HEK293 (cell line): ENCODE measurements around the gene ANTKMT.
A peak's percentile ranks its signal among the peaks of the same experiment; 100 is the strongest.

Source experiments
- CTCF ChIP-seq: fragments of 450-650 bp; formaldehyde crosslinking; IDR thresholded peaks from 2 replicates; pipeline ENCODE4 v1.5.1; 2016; ENCODE audit warnings: missing biosample characterization, missing genetic modification characterization
- EGR2 ChIP-seq: fragments of 450-650 bp; formaldehyde crosslinking; IDR thresholded peaks from 2 replicates; pipeline ENCODE4 v1.5.1; 2016; ENCODE audit warnings: low read depth, missing biosample characterization, missing genetic modification characterization
- GLIS1 ChIP-seq: fragments of 450-650 bp; formaldehyde crosslinking; IDR thresholded peaks from 2 replicates; pipeline ENCODE4 v1.5.1; 2016; ENCODE audit warnings: missing biosample characterization, missing genetic modification characterization
- HOXC10 ChIP-seq: sonication (generic); formaldehyde crosslinking; IDR thresholded peaks from 2 replicates; pipeline ENCODE4 v1.8.1; 2023; ENCODE audit warnings: mild to moderate bottlenecking, missing genetic modification reagents
- HOXD13 ChIP-seq: sonication (generic); formaldehyde crosslinking; IDR thresholded peaks from 2 replicates; pipeline ENCODE4 v1.8.0; 2022; ENCODE audit warnings: missing genetic modification reagents, borderline replicate concordance
- IKZF3 ChIP-seq: fragments of 450-650 bp; IDR thresholded peaks from 2 replicates; pipeline ENCODE4 v1.5.0; 2018; ENCODE audit warnings: missing biosample characterization, mild to moderate bottlenecking, missing genetic modification characterization, moderate library complexity
- KLF7 ChIP-seq: fragments of 450-650 bp; formaldehyde crosslinking; IDR thresholded peaks from 2 replicates; pipeline ENCODE4 v1.5.1; 2016; ENCODE audit warnings: missing biosample characterization, missing genetic modification characterization, borderline replicate concordance
- MEIS1 ChIP-seq: sonication (generic); formaldehyde crosslinking; IDR thresholded peaks from 2 replicates; pipeline ENCODE4 v1.8.1; 2022; ENCODE audit warnings: missing genetic modification reagents, mild to moderate bottlenecking, borderline replicate concordance
- RBAK ChIP-seq: fragments of 450-650 bp; formaldehyde crosslinking; IDR thresholded peaks from 2 replicates; pipeline ENCODE4 v1.5.1; 2016; ENCODE audit warnings: missing biosample characterization, missing genetic modification characterization
- SP3 ChIP-seq: fragments of 450-650 bp; formaldehyde crosslinking; IDR thresholded peaks from 2 replicates; pipeline ENCODE4 v1.5.1; 2016; ENCODE audit warnings: missing biosample characterization, missing genetic modification characterization
- WT1 ChIP-seq: fragments of 450-650 bp; formaldehyde crosslinking; IDR thresholded peaks from 2 replicates; pipeline ENCODE4 v1.5.1; 2016; ENCODE audit warnings: missing biosample characterization, missing genetic modification characterization
- ZBTB10 ChIP-seq: fragments of 450-650 bp; formaldehyde crosslinking; IDR thresholded peaks from 2 replicates; pipeline ENCODE4 v1.5.1; 2016; ENCODE audit warnings: missing biosample characterization, missing genetic modification characterization
- ZBTB44 ChIP-seq: fragments of 450-650 bp; IDR thresholded peaks from 2 replicates; pipeline ENCODE4 v1.5.1; 2018; ENCODE audit warnings: missing biosample characterization, mild to moderate bottlenecking, missing genetic modification characterization
- ZBTB48 ChIP-seq: fragments of 450-650 bp; formaldehyde crosslinking; IDR thresholded peaks from 2 replicates; pipeline ENCODE4 v1.5.1; 2016; ENCODE audit warnings: missing biosample characterization, missing genetic modification characterization
- ZFP3 ChIP-seq: fragments of 450-650 bp; formaldehyde crosslinking; IDR thresholded peaks from 2 replicates; pipeline ENCODE4 v1.5.1; 2016; ENCODE audit warnings: low read depth, missing biosample characterization, missing genetic modification characterization
- ZFP69B ChIP-seq: fragments of 450-650 bp; formaldehyde crosslinking; IDR thresholded peaks from 2 replicates; pipeline ENCODE4 v1.5.1; 2016; ENCODE audit warnings: missing biosample characterization, missing genetic modification characterization
- ZNF133 ChIP-seq: fragments of 450-650 bp; formaldehyde crosslinking; IDR thresholded peaks from 2 replicates; pipeline ENCODE4 v1.5.1; 2016; ENCODE audit warnings: missing biosample characterization, missing genetic modification characterization
- ZNF157 ChIP-seq: fragments of 450-650 bp; formaldehyde crosslinking; IDR thresholded peaks from 2 replicates; pipeline ENCODE4 v1.5.1; 2016; ENCODE audit warnings: missing biosample characterization, missing genetic modification characterization
- ZNF18 ChIP-seq: fragments of 450-650 bp; formaldehyde crosslinking; IDR thresholded peaks from 2 replicates; pipeline ENCODE4 v1.5.1; 2016; ENCODE audit warnings: missing biosample characterization, missing genetic modification characterization
- ZNF366 ChIP-seq: fragments of 450-650 bp; formaldehyde crosslinking; conservative IDR thresholded peaks from 2 replicates; pipeline ENCODE4 v1.5.1; 2016; ENCODE audit warnings: missing biosample characterization, missing genetic modification characterization
- ZNF558 ChIP-seq: fragments of 450-650 bp; formaldehyde crosslinking; IDR thresholded peaks from 2 replicates; pipeline ENCODE4 v1.5.1; 2016; ENCODE audit warnings: missing biosample characterization, missing genetic modification characterization
- ZNF629 ChIP-seq: fragments of 450-650 bp; formaldehyde crosslinking; IDR thresholded peaks from 2 replicates; pipeline ENCODE4 v1.5.1; 2017; ENCODE audit warnings: missing biosample characterization, missing genetic modification characterization
- ZNF768 ChIP-seq: fragments of 450-650 bp; formaldehyde crosslinking; IDR thresholded peaks from 2 replicates; pipeline ENCODE4 v1.5.1; 2018; ENCODE audit warnings: missing biosample characterization, mild to moderate bottlenecking, missing genetic modification characterization
- ZNF837 ChIP-seq: fragments of 450-650 bp; formaldehyde crosslinking; IDR thresholded peaks from 2 replicates; pipeline ENCODE4 v1.5.1; 2016; ENCODE audit warnings: missing biosample characterization, missing genetic modification characterization
- TF ChIP-seq, protein P1 (sequence below): fragments of 450-650 bp; formaldehyde crosslinking; IDR thresholded peaks from 2 replicates; pipeline ENCODE4 v1.5.1; 2016; ENCODE audit warnings: missing biosample characterization, missing genetic modification characterization
- TF ChIP-seq, protein P2 (sequence below): fragments of 450-650 bp; formaldehyde crosslinking; IDR thresholded peaks from 2 replicates; pipeline ENCODE4 v1.5.1; 2017; ENCODE audit warnings: missing biosample characterization, missing genetic modification characterization

ANTKMT gene

DNA sequence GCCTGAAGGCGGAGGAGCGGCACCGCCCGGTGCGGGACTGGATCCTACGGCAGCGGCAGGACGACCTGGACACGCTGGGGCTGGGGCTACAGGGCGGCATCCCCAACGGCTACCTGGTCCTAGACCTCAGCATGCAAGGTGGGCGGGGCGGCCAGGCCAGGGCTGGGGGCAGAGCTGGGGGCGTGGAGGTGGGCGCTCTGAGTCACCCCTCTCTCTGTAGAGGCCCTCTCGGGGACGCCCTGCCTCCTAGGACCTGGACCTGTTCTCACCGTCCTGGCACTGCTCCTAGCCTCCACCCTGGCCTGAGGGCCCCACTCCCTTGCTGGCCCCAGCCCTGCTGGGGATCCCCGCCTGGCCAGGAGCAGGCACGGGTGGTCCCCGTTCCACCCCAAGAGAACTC lies 47.5 kb downstream of the ANTKMT start (continued):
- TF ChIP-seq ZBTB10 (tag by site-specific recombination) (no peak), ZNF157 (no peak), HOXD13 (no peak), KLF7 (tag by site-specific recombination) (no peak), IKZF3 (no peak), EGR2 (tag by site-specific recombination) (peak; percentile 16; the same call in 1 of the 2 replicates), SP3 (tag by site-specific recombination) (no peak), ZNF18 (tag by site-specific recombination) (no peak), ZNF366 (tag by site-specific recombination) (no peak), ZNF629 (tag by site-specific recombination) (no peak), CTCF (no peak), ZBTB48 (no peak), ZFP69B (tag by site-specific recombination) (no peak), MEIS1 (CRISPR knock-in tag) (no peak), WT1 (no peak), ZNF837 (no peak), ZBTB44 (tag by site-specific recombination) (no peak), ZNF133 (tag by site-specific recombination) (no peak), ZNF558 (tag by site-specific recombination) (no peak), RBAK (no peak), HOXC10 (CRISPR knock-in tag) (no peak), ZFP3 (tag by site-specific recombination) (no peak), GLIS1 (peak; percentile 23; the same call in 1 of the 2 replicates), ZNF768 (tag by site-specific recombination) (no peak)
- TF ChIP-seq, protein P1, sequence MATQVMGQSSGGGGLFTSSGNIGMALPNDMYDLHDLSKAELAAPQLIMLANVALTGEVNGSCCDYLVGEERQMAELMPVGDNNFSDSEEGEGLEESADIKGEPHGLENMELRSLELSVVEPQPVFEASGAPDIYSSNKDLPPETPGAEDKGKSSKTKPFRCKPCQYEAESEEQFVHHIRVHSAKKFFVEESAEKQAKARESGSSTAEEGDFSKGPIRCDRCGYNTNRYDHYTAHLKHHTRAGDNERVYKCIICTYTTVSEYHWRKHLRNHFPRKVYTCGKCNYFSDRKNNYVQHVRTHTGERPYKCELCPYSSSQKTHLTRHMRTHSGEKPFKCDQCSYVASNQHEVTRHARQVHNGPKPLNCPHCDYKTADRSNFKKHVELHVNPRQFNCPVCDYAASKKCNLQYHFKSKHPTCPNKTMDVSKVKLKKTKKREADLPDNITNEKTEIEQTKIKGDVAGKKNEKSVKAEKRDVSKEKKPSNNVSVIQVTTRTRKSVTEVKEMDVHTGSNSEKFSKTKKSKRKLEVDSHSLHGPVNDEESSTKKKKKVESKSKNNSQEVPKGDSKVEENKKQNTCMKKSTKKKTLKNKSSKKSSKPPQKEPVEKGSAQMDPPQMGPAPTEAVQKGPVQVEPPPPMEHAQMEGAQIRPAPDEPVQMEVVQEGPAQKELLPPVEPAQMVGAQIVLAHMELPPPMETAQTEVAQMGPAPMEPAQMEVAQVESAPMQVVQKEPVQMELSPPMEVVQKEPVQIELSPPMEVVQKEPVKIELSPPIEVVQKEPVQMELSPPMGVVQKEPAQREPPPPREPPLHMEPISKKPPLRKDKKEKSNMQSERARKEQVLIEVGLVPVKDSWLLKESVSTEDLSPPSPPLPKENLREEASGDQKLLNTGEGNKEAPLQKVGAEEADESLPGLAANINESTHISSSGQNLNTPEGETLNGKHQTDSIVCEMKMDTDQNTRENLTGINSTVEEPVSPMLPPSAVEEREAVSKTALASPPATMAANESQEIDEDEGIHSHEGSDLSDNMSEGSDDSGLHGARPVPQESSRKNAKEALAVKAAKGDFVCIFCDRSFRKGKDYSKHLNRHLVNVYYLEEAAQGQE (tag by site-specific recombination): no peak
- TF ChIP-seq, protein P2, sequence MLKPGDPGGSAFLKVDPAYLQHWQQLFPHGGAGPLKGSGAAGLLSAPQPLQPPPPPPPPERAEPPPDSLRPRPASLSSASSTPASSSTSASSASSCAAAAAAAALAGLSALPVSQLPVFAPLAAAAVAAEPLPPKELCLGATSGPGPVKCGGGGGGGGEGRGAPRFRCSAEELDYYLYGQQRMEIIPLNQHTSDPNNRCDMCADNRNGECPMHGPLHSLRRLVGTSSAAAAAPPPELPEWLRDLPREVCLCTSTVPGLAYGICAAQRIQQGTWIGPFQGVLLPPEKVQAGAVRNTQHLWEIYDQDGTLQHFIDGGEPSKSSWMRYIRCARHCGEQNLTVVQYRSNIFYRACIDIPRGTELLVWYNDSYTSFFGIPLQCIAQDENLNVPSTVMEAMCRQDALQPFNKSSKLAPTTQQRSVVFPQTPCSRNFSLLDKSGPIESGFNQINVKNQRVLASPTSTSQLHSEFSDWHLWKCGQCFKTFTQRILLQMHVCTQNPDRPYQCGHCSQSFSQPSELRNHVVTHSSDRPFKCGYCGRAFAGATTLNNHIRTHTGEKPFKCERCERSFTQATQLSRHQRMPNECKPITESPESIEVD (tag by site-specific recombination): no peak
